GM12872 (cell line): ENCODE results near the gene NOD1.

Experiments used
- CTCF ChIP-seq: IDR thresholded peaks from 3 replicates; pipeline ENCODE4 v1.5.1; 2011; ENCODE audit warnings: low read depth, mild to moderate bottlenecking, low read length, moderate library complexity; ENCODE audit not compliant: insufficient read depth

NOD1 gene

GRCh38 chr7:30378275-30378674 lies 100.3 kb downstream of the NOD1 start:
- TF ChIP-seq CTCF, result no peak
